WERI-Rb-1 (cell line): ENCODE data around the gene PAH.
A peak's percentile ranks its signal among the peaks of the same experiment; 100 is the strongest.
"Not testable (repeated sequence)": the region's sequence is repeated elsewhere in the genome, so short reads cannot be mapped to it uniquely, and the experiment has no call there.

Source experiments
- DNase-seq: peaks from one replicate; pipeline ENCODE4 v3.0.0-alpha.2; 2020
- H3K27ac ChIP-seq: fragments of 250-450 bp; sonication (Bioruptor Pico); 2 replicates; pipeline ENCODE4 v1.5.1; 2020; ENCODE audit warnings: mild to moderate bottlenecking, moderate library complexity
- H3K27me3 ChIP-seq: fragments of 250-450 bp; sonication (Bioruptor Pico); 2 replicates; pipeline ENCODE4 v1.5.1; 2021; ENCODE audit warnings: mild to moderate bottlenecking, low read depth, moderate library complexity; ENCODE audit not compliant: insufficient read depth, severe bottlenecking
- H3K36me3 ChIP-seq: fragments of 250-450 bp; sonication (Bioruptor Pico); 2 replicates; pipeline ENCODE4 v1.5.1; 2020; ENCODE audit warnings: mild to moderate bottlenecking, moderate library complexity
- H3K4me3 ChIP-seq: 2 replicates; pipeline ENCODE4 v1.5.1; 2011; ENCODE audit warnings: low read depth, mild to moderate bottlenecking, control low read depth, low read length
- H3K9me3 ChIP-seq: fragments of 250-450 bp; sonication (Bioruptor Pico); 2 replicates; pipeline ENCODE4 v1.5.1; 2021; ENCODE audit warnings: mild to moderate bottlenecking, moderate library complexity; ENCODE audit not compliant: severe bottlenecking
- CTCF ChIP-seq: IDR thresholded peaks from 2 replicates; pipeline ENCODE4 v1.5.1; 2011; ENCODE audit warnings: low read depth, mild to moderate bottlenecking, control low read depth, inconsistent platforms, low read length

PAH gene

GRCh38 chr12:102851246-102851645 is 65.8 kb downstream of the PAH start:
- no peak for DNase-seq
- no peaks in the 10 kb centered on the region for H3K27me3 ChIP-seq

GRCh38 chr12:102849722-102850447 is 67.2 kb downstream of the PAH start:
- DNase-seq: no peak
- no peaks in the 10 kb centered on the region for H3K27me3 ChIP-seq
- H3K27ac ChIP-seq: no peak overlapping the region
- H3K36me3 ChIP-seq: no peaks in the 10 kb centered on the region
- H3K4me3 ChIP-seq: no peak overlapping the region
- no peaks in the 10 kb centered on the region for H3K9me3 ChIP-seq
- no peak for TF ChIP-seq CTCF

More at GRCh38 chr12:102851246-102851645, 65.8 kb downstream of the PAH start:
- Histone ChIP-seq H3K4me3 (no peak overlapping the region), H3K9me3 (no peaks in the 10 kb centered on the region), H3K27ac (no peak overlapping the region), H3K36me3 (no peaks in the 10 kb centered on the region)
- TF ChIP-seq CTCF: no peak

- DNase-seq: no peak
- no peaks in the 10 kb centered on the region for H3K9me3 ChIP-seq
- peak; percentile 38 for TF ChIP-seq CTCF
- no peaks in the 10 kb centered on the region for H3K27me3 ChIP-seq
- H3K27ac ChIP-seq: no peak overlapping the region
- H3K36me3 ChIP-seq: no peaks in the 10 kb centered on the region
- no peak overlapping the region for H3K4me3 ChIP-seq
Observed at GRCh38 chr12:102848832-102849231, 68.2 kb downstream of the PAH start.

- DNase-seq: no peak
- H3K9me3 ChIP-seq: no peaks in the 10 kb centered on the region
- H3K27me3 ChIP-seq: no peaks in the 10 kb centered on the region
- H3K36me3 ChIP-seq: no peaks in the 10 kb centered on the region
- H3K27ac ChIP-seq: no peak overlapping the region
- TF ChIP-seq CTCF: no peak
- no peak overlapping the region for H3K4me3 ChIP-seq
Observed at GRCh38 chr12:102847131-102847530, 69.9 kb downstream of the PAH start.

GRCh38 chr12:102833687-102834441 is 83.2 kb downstream of the PAH start:
- no peak overlapping the region for H3K4me3 ChIP-seq
- H3K9me3 ChIP-seq: no peaks in the 10 kb centered on the region
- H3K27ac ChIP-seq: no peak overlapping the region
- no peaks in the 10 kb centered on the region for H3K36me3 ChIP-seq
- no peaks in the 10 kb centered on the region for H3K27me3 ChIP-seq
- no peak for TF ChIP-seq CTCF
- no peak for DNase-seq

- H3K27me3 ChIP-seq, H3K36me3 ChIP-seq, H3K9me3 ChIP-seq, DNase-seq, H3K27ac ChIP-seq, H3K4me3 ChIP-seq: not testable (repeated sequence)
Observed at GRCh38 chr12:102832826-102833225, 84.2 kb downstream of the PAH start.
